CD8-positive, alpha-beta memory T cell (primary cell): Measurements from ENCODE around the gene COX6A2. TPM values are rescaled to one million over a fixed set of nuclear protein-coding genes. Genes with fewer than 3 reads are reported as not detected.
A peak's percentile ranks its signal among the peaks of the same experiment; 100 is the strongest.

Experiments used
- CTCF ChIA-PET: fragments of 350-600 bp; sonication (Branson Sonifier 250); formaldehyde crosslinking; loops from one replicate; lab custom pipeline; 2021; ENCODE audit warnings: antibody characterized with exemption; lab: Charles Lee
- POLR2A ChIA-PET: fragments of 350-600 bp; sonication (Branson Sonifier 250); formaldehyde crosslinking; loops from one replicate; lab custom pipeline; 2021; ENCODE audit warnings: antibody characterized with exemption; lab: Charles Lee
- DNase-seq, 5 donors: peaks; one replicate each; pipeline versions ENCODE4 v3.0.0 to v3.0.0-alpha.2; 2020 to 2022; ENCODE audit warnings: mixed read lengths in 1 of 5
- H3K27ac ChIP-seq: one replicate; pipeline ENCODE4 v1.7.0; 2013; ENCODE audit warnings: low read depth, mild to moderate bottlenecking, low read length, moderate library complexity
- H3K27me3 ChIP-seq: 2 replicates; pipeline ENCODE4 v1.7.0; 2013; ENCODE audit warnings: low read length, mild to moderate bottlenecking; ENCODE audit not compliant: insufficient read depth, poor library complexity, severe bottlenecking
- H3K36me3 ChIP-seq: 2 replicates; pipeline ENCODE4 v1.7.0; 2013; ENCODE audit warnings: mild to moderate bottlenecking, low read length, moderate library complexity; ENCODE audit not compliant: insufficient read depth
- H3K4me1 ChIP-seq: 2 replicates; pipeline ENCODE4 v1.7.0; 2013; ENCODE audit warnings: mild to moderate bottlenecking, low read length, moderate library complexity; ENCODE audit not compliant: insufficient read depth
- H3K4me3 ChIP-seq: 2 replicates; pipeline ENCODE4 v1.7.0; 2013; ENCODE audit warnings: mild to moderate bottlenecking, low read length
- H3K9me3 ChIP-seq: 2 replicates; pipeline ENCODE4 v1.7.0; 2013; ENCODE audit warnings: mild to moderate bottlenecking, low read length
- H3K27ac Mint-ChIP-seq, 8 donors: one replicate each; pipeline ENCODE4 v1.8.0; 2020 to 2021; ENCODE audit warnings: mixed read lengths in 8 of 8, mild to moderate bottlenecking in 6 of 8, inconsistent platforms in 3 of 8, moderate library complexity in 3 of 8
- H3K27me3 Mint-ChIP-seq, 2 donors: one replicate each; pipeline ENCODE4 v1.8.0; 2020 to 2021; ENCODE audit warnings: mixed read lengths in 2 of 2, mild to moderate bottlenecking in 1 of 2, moderate library complexity in 1 of 2
- H3K36me3 Mint-ChIP-seq, 3 donors: one replicate each; pipeline ENCODE4 v1.8.0; 2020 to 2021; ENCODE audit warnings: mixed read lengths in 3 of 3, inconsistent platforms in 1 of 3, mild to moderate bottlenecking in 1 of 3
- H3K4me1 Mint-ChIP-seq, 3 donors: one replicate each; pipeline ENCODE4 v1.8.0; 2020 to 2021; ENCODE audit warnings: mixed read lengths in 3 of 3, inconsistent platforms in 1 of 3, mild to moderate bottlenecking in 1 of 3
- H3K4me3 Mint-ChIP-seq, 7 donors: one replicate each; pipeline ENCODE4 v1.8.0; 2020 to 2021; ENCODE audit warnings: mixed read lengths in 7 of 7, mild to moderate bottlenecking in 6 of 7, moderate library complexity in 4 of 7, inconsistent platforms in 2 of 7
- H3K9me3 Mint-ChIP-seq, 5 donors: one replicate each; pipeline ENCODE4 v1.8.0; 2020 to 2022; ENCODE audit warnings: mixed read lengths in 5 of 5, mild to moderate bottlenecking in 3 of 5, moderate library complexity in 2 of 5, inconsistent platforms in 1 of 5
- polyA plus RNA-seq: library from polyadenylated mRNA; unstranded; fragments of 300-500 nt; fragmentation: Illumina TruSeq; gene quantifications from one replicate; pipeline ENCODE4 v1.2.3, GENCODE V29; 2021
- total RNA-seq, 2 experiments: library from RNA; stranded (reverse); gene quantifications; one replicate each; pipeline ENCODE4 v1.2.3, GENCODE V29; 2021

Gene COX6A2
- total and polyA plus RNA-seq, 3 experiments from 2014 or later, result not detected

DNA sequence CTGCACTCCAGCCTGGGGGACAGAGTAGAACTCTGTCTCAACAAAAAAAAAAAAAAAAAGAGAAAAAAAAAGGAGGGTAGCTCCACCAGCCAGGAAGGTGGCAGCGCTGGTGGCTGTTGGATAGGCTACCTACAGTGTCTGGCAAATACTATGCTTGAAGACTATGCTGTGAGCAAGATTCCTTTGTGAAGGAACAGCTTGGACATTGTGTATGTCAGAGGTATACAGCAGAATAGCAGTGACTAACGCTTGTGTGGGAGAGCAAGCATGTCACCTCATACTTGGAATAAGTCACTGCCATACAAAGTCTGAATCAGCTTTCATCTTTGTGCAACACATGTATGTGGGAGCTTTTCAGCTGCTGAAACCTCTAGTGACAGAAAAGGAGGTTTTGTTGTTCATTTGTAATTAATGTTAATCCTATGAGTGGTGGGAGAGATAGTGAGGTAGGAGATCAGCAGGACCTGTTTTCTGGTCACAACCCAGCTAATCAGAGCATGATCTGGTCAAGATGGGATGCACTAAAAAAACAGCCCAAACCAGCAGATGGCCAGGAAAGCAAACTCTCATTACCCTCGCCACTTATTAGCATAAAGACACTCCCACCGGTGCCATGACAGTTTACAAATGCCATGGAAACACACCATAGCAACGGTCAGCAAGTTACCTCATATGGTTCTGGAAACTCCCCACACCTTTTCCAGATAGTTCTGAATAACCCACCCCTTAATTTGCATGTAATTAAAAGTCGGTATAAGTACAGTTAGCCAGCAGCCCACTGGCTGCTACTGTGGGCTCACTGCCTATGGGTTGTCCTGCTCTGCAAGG, 41.8 kb downstream of the COX6A2 start:
- H3K27ac Mint-ChIP-seq, result peak overlapping the region in 1 of 8 donors; percentile 13
- peak overlapping the region in 1 of 7 donors; percentile 55 for H3K4me3 Mint-ChIP-seq
- no peaks in the 10 kb centered on the region for H3K36me3 Mint-ChIP-seq
- no peaks in the 10 kb centered on the region for H3K9me3 Mint-ChIP-seq
- POLR2A ChIA-PET, result no interaction called here
- no peaks in the 10 kb centered on the region for H3K36me3 ChIP-seq
- H3K4me1 ChIP-seq, result no peaks in the 10 kb centered on the region
- CTCF ChIA-PET, result interaction anchor here (0.7 to 1.1 kb wide), 2 partner anchors 56 to 57 kb away, joined by 4 read pairs; partner anchors contain the start of gene ZNF843
- no peaks in the 10 kb centered on the region for H3K27me3 ChIP-seq
- H3K4me1 Mint-ChIP-seq, result peaks cover 9 to 14% (median 13%) of the 10 kb centered on the region in 3 donors
- H3K27ac ChIP-seq, result no peak overlapping the region
- H3K4me3 ChIP-seq, result no peak overlapping the region
- no peaks in the 10 kb centered on the region for H3K9me3 ChIP-seq
- H3K27me3 Mint-ChIP-seq, result peaks cover 0 to 18% of the 10 kb centered on the region in 2 donors
- DNase-seq, result peak in 1 of 5 donors; percentile 29

- Histone ChIP-seq H3K27me3 (no peaks in the 10 kb centered on the region), H3K27ac (no peak overlapping the region), H3K36me3 (no peaks in the 10 kb centered on the region), H3K4me1 (no peaks in the 10 kb centered on the region), H3K9me3 (no peaks in the 10 kb centered on the region), H3K4me3 (no peak overlapping the region)
- H3K4me1 Mint-ChIP-seq, result peaks cover 9 to 14% (median 13%) of the 10 kb centered on the region in 3 donors
- H3K36me3 Mint-ChIP-seq, result no peaks in the 10 kb centered on the region
- H3K27ac Mint-ChIP-seq, result no peak overlapping the region
- ChIA-PET CTCF (interaction anchor here (1.1 to 1.4 kb wide), 2 partner anchors 58 to 243 kb away, joined by 3 to 4 read pairs; no protein-coding TSS in a partner anchor), POLR2A (no interaction called here)
- H3K27me3 Mint-ChIP-seq, result peaks cover 0 to 15% of the 10 kb centered on the region in 2 donors
- H3K4me3 Mint-ChIP-seq, result no peak overlapping the region
- no peaks in the 10 kb centered on the region for H3K9me3 Mint-ChIP-seq
- no peak for DNase-seq
These were observed 42.5 kb downstream of the COX6A2 start for GRCh38 chr16:31385680-31386079.

- peak; percentile 37 to 75 (median 58) for DNase-seq
- Histone ChIP-seq H3K9me3 (no peaks in the 10 kb centered on the region), H3K27ac (no peak overlapping the region), H3K27me3 (no peaks in the 10 kb centered on the region), H3K4me1 (peaks cover under 1% of the 10 kb centered on the region), H3K4me3 (no peak overlapping the region), H3K36me3 (no peaks in the 10 kb centered on the region)
- H3K36me3 Mint-ChIP-seq, result no peaks in the 10 kb centered on the region
- POLR2A ChIA-PET, result interaction anchor here (0.6 to 0.8 kb wide), 3 partner anchors 63 to 202 kb away, joined by 3 to 15 read pairs (median 3); partner anchors contain the start of gene FUS
- H3K4me3 Mint-ChIP-seq, result no peak overlapping the region
- CTCF ChIA-PET, result interaction anchor here (0.6 to 1.9 kb wide), 18 partner anchors 9 to 240 kb away, joined by 3 to 6 read pairs (median 3); partner anchors contain the start of genes ITGAD, PYCARD and TRIM72
- peaks cover under 1 to 5% of the 10 kb centered on the region in 2 donors for H3K27me3 Mint-ChIP-seq
- no peaks in the 10 kb centered on the region for H3K9me3 Mint-ChIP-seq
- no peak overlapping the region for H3K27ac Mint-ChIP-seq
- peaks cover 13 to 16% (median 16%) of the 10 kb centered on the region in 3 donors for H3K4me1 Mint-ChIP-seq
These were observed 45.5 kb downstream of the COX6A2 start for GRCh38 chr16:31382485-31383161.

GRCh38 chr16:31380201-31380600, 48.0 kb downstream of the COX6A2 start:
- Mint-ChIP-seq H3K9me3 (peaks cover 0 to 1% (median 0%) of the 10 kb centered on the region in 5 donors), H3K4me3 (no peak overlapping the region), H3K36me3 (no peaks in the 10 kb centered on the region), H3K27me3 (peaks cover 1 to 2% of the 10 kb centered on the region in 2 donors), H3K27ac (peak overlapping the region in 1 of 8 donors; percentile 23), H3K4me1 (peaks cover 18 to 22% (median 18%) of the 10 kb centered on the region in 3 donors)
- H3K36me3 ChIP-seq, result no peaks in the 10 kb centered on the region
- H3K27ac ChIP-seq, result no peak overlapping the region
- H3K9me3 ChIP-seq, result no peaks in the 10 kb centered on the region
- DNase-seq, result no peak
- H3K4me1 ChIP-seq, result peaks cover 8% of the 10 kb centered on the region
- POLR2A ChIA-PET, result no interaction called here
- CTCF ChIA-PET, result no interaction called here
- no peak overlapping the region for H3K4me3 ChIP-seq
- H3K27me3 ChIP-seq, result no peaks in the 10 kb centered on the region

Other genes starting within 250 kb of the COX6A2 start
- gene FUS, start 248.2 kb downstream of the COX6A2 start, total RNA-seq, result 100 to 1,000 TPM; 621 to 671 TPM
- gene FUS, start 248.2 kb downstream of the COX6A2 start, polyA plus RNA-seq, result 163 TPM
- gene PYCARD, start 225.6 kb downstream of the COX6A2 start, total RNA-seq, result 1 to 10 TPM; 4.5 to 5.9 TPM
- gene PYCARD, start 225.6 kb downstream of the COX6A2 start, polyA plus RNA-seq, result 77.8 TPM
- not detected for gene TRIM72, start 214.2 kb downstream of the COX6A2 start, total RNA-seq
- not detected for gene TRIM72, start 214.2 kb downstream of the COX6A2 start, polyA plus RNA-seq
- gene PYDC1, start 211.2 kb downstream of the COX6A2 start, total RNA-seq, result not detected
- gene PYDC1, start 211.2 kb downstream of the COX6A2 start, polyA plus RNA-seq, result not detected
- 1 to 10 TPM; 1.7 to 1.8 TPM for gene ITGAM, start 168.4 kb downstream of the COX6A2 start, total RNA-seq
- gene ITGAM, start 168.4 kb downstream of the COX6A2 start, polyA plus RNA-seq, result 23.3 TPM
- gene ITGAX, start 73.2 kb downstream of the COX6A2 start, total RNA-seq, result 1 to 10 TPM; 2.1 to 2.7 TPM
- gene ITGAX, start 73.2 kb downstream of the COX6A2 start, polyA plus RNA-seq, result 0.46 TPM
- not detected for gene ITGAD, start 35.0 kb downstream of the COX6A2 start, total RNA-seq
- gene ITGAD, start 35.0 kb downstream of the COX6A2 start, polyA plus RNA-seq, result 0.12 TPM
- gene ZNF843, start 14.4 kb upstream of the COX6A2 start, total RNA-seq, result under 1 TPM; 0.11 to 0.18 TPM
- gene ZNF843, start 14.4 kb upstream of the COX6A2 start, polyA plus RNA-seq, result 0.23 TPM
- gene ARMC5, start 31.1 kb upstream of the COX6A2 start, total RNA-seq, result 10 to 100 TPM; 14.3 to 15.9 TPM
- gene ARMC5, start 31.1 kb upstream of the COX6A2 start, polyA plus RNA-seq, result 9.8 TPM
- gene TGFB1I1, start 43.8 kb upstream of the COX6A2 start, total RNA-seq, result 1 to 10 TPM in 1 of 2 experiments, under 1 TPM in 1; 0.59 to 1.1 TPM
- not detected for gene TGFB1I1, start 43.8 kb upstream of the COX6A2 start, polyA plus RNA-seq
- under 1 TPM in 1 of 2 experiments, not detected in 1; 0.24 TPM for gene SLC5A2, start 54.8 kb upstream of the COX6A2 start, total RNA-seq
- gene SLC5A2, start 54.8 kb upstream of the COX6A2 start, polyA plus RNA-seq, result 2.0 TPM
- gene RUSF1, start 80.0 kb upstream of the COX6A2 start, total RNA-seq, result 10 to 100 TPM; 44.4 to 46.1 TPM
- gene RUSF1, start 80.0 kb upstream of the COX6A2 start, polyA plus RNA-seq, result 22.2 TPM
- not detected for gene AHSP, start 99.5 kb upstream of the COX6A2 start, total RNA-seq
- not detected for gene AHSP, start 99.5 kb upstream of the COX6A2 start, polyA plus RNA-seq